ENCODE results near the gene DNAH14. TPM values are rescaled to one million over a fixed set of nuclear protein-coding genes. Genes with fewer than 3 reads are reported as not detected.
A peak's percentile ranks its signal among the peaks of the same experiment; 100 is the strongest.

DNAH14 gene
- total RNA-seq, 2 donors from 2014 or later: 36.6 to 41.6 TPM

GRCh38 chr1:225362805-225363204, 433.3 kb downstream of the DNAH14 start:
- H3K27me3 Mint-ChIP-seq (ENCODE audit: insufficient read depth): peaks cover 69% of the 10 kb centered on the region
- Histone ChIP-seq H3K36me3 (ENCODE audit: control insufficient read depth, insufficient read depth, low read length) (no peaks in the 10 kb centered on the region), H3K27me3 (ENCODE audit: control insufficient read depth, insufficient read depth, low read length, poor library complexity, severe bottlenecking) (peaks cover 28% of the 10 kb centered on the region), H3K9ac (ENCODE audit: extremely low read depth, low read length, poor library complexity, severe bottlenecking) (no peak overlapping the region), H3K4me3 (ENCODE audit: low read length) (no peak overlapping the region), H3K27ac (ENCODE audit: low read depth, low read length) (no peak overlapping the region), H3K4me1 (ENCODE audit: control insufficient read depth, insufficient read depth, low read length) (peaks cover 9% of the 10 kb centered on the region), H3K9me3 (ENCODE audit: control insufficient read depth, low read length) (no peaks in the 10 kb centered on the region)
- TF ChIP-seq, protein P1, sequence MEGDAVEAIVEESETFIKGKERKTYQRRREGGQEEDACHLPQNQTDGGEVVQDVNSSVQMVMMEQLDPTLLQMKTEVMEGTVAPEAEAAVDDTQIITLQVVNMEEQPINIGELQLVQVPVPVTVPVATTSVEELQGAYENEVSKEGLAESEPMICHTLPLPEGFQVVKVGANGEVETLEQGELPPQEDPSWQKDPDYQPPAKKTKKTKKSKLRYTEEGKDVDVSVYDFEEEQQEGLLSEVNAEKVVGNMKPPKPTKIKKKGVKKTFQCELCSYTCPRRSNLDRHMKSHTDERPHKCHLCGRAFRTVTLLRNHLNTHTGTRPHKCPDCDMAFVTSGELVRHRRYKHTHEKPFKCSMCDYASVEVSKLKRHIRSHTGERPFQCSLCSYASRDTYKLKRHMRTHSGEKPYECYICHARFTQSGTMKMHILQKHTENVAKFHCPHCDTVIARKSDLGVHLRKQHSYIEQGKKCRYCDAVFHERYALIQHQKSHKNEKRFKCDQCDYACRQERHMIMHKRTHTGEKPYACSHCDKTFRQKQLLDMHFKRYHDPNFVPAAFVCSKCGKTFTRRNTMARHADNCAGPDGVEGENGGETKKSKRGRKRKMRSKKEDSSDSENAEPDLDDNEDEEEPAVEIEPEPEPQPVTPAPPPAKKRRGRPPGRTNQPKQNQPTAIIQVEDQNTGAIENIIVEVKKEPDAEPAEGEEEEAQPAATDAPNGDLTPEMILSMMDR (conservative IDR thresholded peaks at IDR 0.05): no peak
- no peak overlapping the region for H3K4me3 Mint-ChIP-seq
- no peak for DNase-seq
- H3K9me3 Mint-ChIP-seq: no peaks in the 10 kb centered on the region
- no peaks in the 10 kb centered on the region for H3K36me3 Mint-ChIP-seq (ENCODE audit: low read depth)
- no peak overlapping the region for H3K27ac Mint-ChIP-seq
- H3K4me1 Mint-ChIP-seq: peaks cover 15% of the 10 kb centered on the region

DNA sequence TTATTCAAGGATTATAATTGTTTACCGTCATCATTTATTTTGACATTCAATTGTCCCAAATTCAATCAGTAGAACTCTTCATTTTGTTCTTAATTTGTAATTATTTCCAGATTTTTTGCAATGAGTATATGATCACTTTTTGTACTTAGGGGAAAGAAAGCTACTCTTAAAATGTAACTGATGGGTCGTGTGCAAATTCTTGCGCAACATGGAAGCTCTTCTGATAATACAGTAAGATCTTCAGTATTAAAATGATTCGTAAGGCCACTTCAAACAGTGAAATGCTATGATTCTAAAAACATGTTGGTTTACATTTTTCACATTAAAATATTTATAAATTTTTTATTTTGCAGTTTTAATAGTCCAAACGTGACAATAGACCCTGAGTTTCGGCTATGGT, 435.0 kb downstream of the DNAH14 start:
- H3K27me3 ChIP-seq (ENCODE audit: control insufficient read depth, insufficient read depth, low read length, poor library complexity, severe bottlenecking): peaks cover 39% of the 10 kb centered on the region
- Mint-ChIP-seq H3K4me3 (no peak overlapping the region), H3K36me3 (ENCODE audit: low read depth) (no peaks in the 10 kb centered on the region), H3K9me3 (no peaks in the 10 kb centered on the region), H3K27ac (no peak overlapping the region), H3K4me1 (peaks cover 15% of the 10 kb centered on the region), H3K27me3 (ENCODE audit: insufficient read depth) (peaks cover 67% of the 10 kb centered on the region)
- no peaks in the 10 kb centered on the region for H3K9me3 ChIP-seq (ENCODE audit: control insufficient read depth, low read length)
- peaks cover 9% of the 10 kb centered on the region for H3K4me1 ChIP-seq (ENCODE audit: control insufficient read depth, insufficient read depth, low read length)
- TF ChIP-seq, protein P1 (conservative IDR thresholded peaks at IDR 0.05): no peak
- DNase-seq: no peak
- H3K27ac ChIP-seq (ENCODE audit: low read depth, low read length): no peak overlapping the region
- H3K36me3 ChIP-seq (ENCODE audit: control insufficient read depth, insufficient read depth, low read length): no peaks in the 10 kb centered on the region
- no peak overlapping the region for H3K4me3 ChIP-seq (ENCODE audit: low read length)
- H3K9ac ChIP-seq (ENCODE audit: extremely low read depth, low read length, poor library complexity, severe bottlenecking): no peak overlapping the region
- 97 to 100% methylated on average over 1 to 5 of the region's 6 CpGs for WGBS, 2 experiments (ENCODE audit: insufficient coverage in 1 of 2, insufficient read length in 1 of 2)

DNA sequence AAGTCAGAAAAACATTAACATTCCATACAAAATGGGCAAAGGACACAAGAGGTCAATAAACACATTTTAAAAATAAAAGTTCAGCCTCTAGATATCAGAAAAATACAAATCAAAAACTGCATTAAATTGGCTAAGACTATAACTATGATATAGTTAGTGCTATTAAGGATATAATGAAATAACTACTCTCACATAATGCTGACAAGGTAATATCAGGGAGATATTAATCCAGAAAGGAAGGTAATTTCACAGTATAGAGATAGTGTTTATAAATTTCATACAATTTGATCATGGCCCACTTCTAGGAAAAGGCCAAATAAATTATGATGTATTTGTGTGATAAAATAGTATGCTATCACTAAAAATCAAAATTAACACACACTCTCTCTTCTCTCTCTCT, 436.5 kb downstream of the DNAH14 start:
- Histone ChIP-seq H3K9ac (ENCODE audit: extremely low read depth, low read length, poor library complexity, severe bottlenecking) (no peak overlapping the region), H3K4me3 (ENCODE audit: low read length) (peak overlapping the region; percentile 7), H3K27ac (ENCODE audit: low read depth, low read length) (no peak overlapping the region), H3K4me1 (ENCODE audit: control insufficient read depth, insufficient read depth, low read length) (peaks cover 9% of the 10 kb centered on the region), H3K9me3 (ENCODE audit: control insufficient read depth, low read length) (no peaks in the 10 kb centered on the region), H3K36me3 (ENCODE audit: control insufficient read depth, insufficient read depth, low read length) (no peaks in the 10 kb centered on the region), H3K27me3 (ENCODE audit: control insufficient read depth, insufficient read depth, low read length, poor library complexity, severe bottlenecking) (peaks cover 39% of the 10 kb centered on the region)
- Mint-ChIP-seq H3K4me3 (no peak overlapping the region), H3K9me3 (no peaks in the 10 kb centered on the region), H3K4me1 (peaks cover 15% of the 10 kb centered on the region), H3K27me3 (ENCODE audit: insufficient read depth) (peaks cover 59% of the 10 kb centered on the region), H3K36me3 (ENCODE audit: low read depth) (no peaks in the 10 kb centered on the region), H3K27ac (no peak overlapping the region)
- no peak for DNase-seq
- TF ChIP-seq, protein P1 (conservative IDR thresholded peaks at IDR 0.05): no peak
